GM12872 (cell line): ENCODE data around the gene ZBTB7C.

ENCODE experiments used
- CTCF ChIP-seq: IDR thresholded peaks from 3 replicates; pipeline ENCODE4 v1.5.1; 2011; ENCODE audit warnings: low read depth, mild to moderate bottlenecking, low read length, moderate library complexity; ENCODE audit not compliant: insufficient read depth

Gene ZBTB7C

GRCh38 chr18:47999801-48000248 is 409.4 kb downstream of the ZBTB7C start:
- no peak for TF ChIP-seq CTCF

GRCh38 chr18:47997338-47997780 is 411.8 kb downstream of the ZBTB7C start:
- peak; percentile 59; the same call in 2 of the 3 replicates for TF ChIP-seq CTCF

- no peak for TF ChIP-seq CTCF
Measured at GRCh38 chr18:47996091-47996541, 413.1 kb downstream of the ZBTB7C start.

GRCh38 chr18:47995654-47996053 is 413.5 kb downstream of the ZBTB7C start:
- no peak for TF ChIP-seq CTCF

- TF ChIP-seq CTCF: no peak
Measured at GRCh38 chr18:47993409-47993808, 415.8 kb downstream of the ZBTB7C start.

- no peak for TF ChIP-seq CTCF
Measured at GRCh38 chr18:47992976-47993375, 416.2 kb downstream of the ZBTB7C start.

GRCh38 chr18:47992266-47992665 is 416.9 kb downstream of the ZBTB7C start:
- TF ChIP-seq CTCF: no peak
